GM12878 (cell line): ENCODE measurements around the gene SNPH. TPM values are rescaled to one million over a fixed set of nuclear protein-coding genes. Genes with fewer than 3 reads are reported as not detected.

Experiments used
- ATAC-seq: fragments of 200-7000 bp; cut with Tn5 transposase; 3 replicates; pipeline ENCODE4 v1.9.1; 2020; ENCODE audit warnings: mild to moderate bottlenecking, moderate library complexity
- BruUV-seq: library from RNA; stranded (reverse); fragments of 400-500 nt; replicated peaks from 2 replicates; lab custom pipeline; 2021; lab: Mats Ljungman, UMichigan
- CTCF ChIA-PET: fragments of 300-600 bp; sonication (Branson Sonifier 250); formaldehyde crosslinking; extraction: SDS; loops from one replicate; lab custom pipeline; 2021; ENCODE audit warnings: inconsistent platforms; lab: Yijun Ruan, JAX
- POLR2A ChIA-PET: fragments of 350-600 bp; formaldehyde crosslinking; extraction: SDS; loops from one replicate; lab custom pipeline; 2021; ENCODE audit warnings: inconsistent platforms; lab: Charles Lee
- RAD21 ChIA-PET: fragments of 300-600 bp; sonication (Branson Sonifier 250); formaldehyde crosslinking; loops from one replicate; lab custom pipeline; 2023; ENCODE audit warnings: antibody characterized with exemption; ENCODE audit not compliant: unreplicated experiment; lab: Charles Lee
- SMC1A ChIA-PET: fragments of 300-600 bp; sonication (Branson Sonifier 250); formaldehyde crosslinking; loops from one replicate; lab custom pipeline; 2023; ENCODE audit not compliant: unreplicated experiment, uncharacterized antibody; lab: Charles Lee
- DNase-seq: peaks from one replicate; pipeline ENCODE4 v3.0.0-alpha.2; 2011; ENCODE audit warnings: low read depth, low spot score
- FAIRE-seq: peaks from 3 replicates; lab custom pipeline; 2011; peaks lifted over from hg19 to GRCh38; lab: Jason Lieb, UNC
- H2AFZ ChIP-seq: 2 replicates; pipeline ENCODE4 v1.6.0; 2011; ENCODE audit warnings: low read depth, low read length, control low read depth; ENCODE audit not compliant: control insufficient read depth
- H3K27ac ChIP-seq: 2 replicates; pipeline ENCODE4 v1.5.1; 2011; ENCODE audit warnings: control low read depth; ENCODE audit not compliant: control insufficient read depth, insufficient read depth
- H3K27me3 ChIP-seq, 2 experiments: replicated peaks in 1 of 2; 2 replicates each; pipeline versions ENCODE4 v1.6.0 to v1.6.1; 2011; ENCODE audit warnings: low read length in 1 of 2; ENCODE audit not compliant: control insufficient read depth in 2 of 2, insufficient read depth in 2 of 2
- H3K36me3 ChIP-seq, 2 experiments: 2 replicates each; pipeline ENCODE4 v1.5.1; 2011; ENCODE audit warnings: low read length in 1 of 2; ENCODE audit not compliant: control insufficient read depth in 2 of 2, insufficient read depth in 2 of 2
- H3K4me1 ChIP-seq: 2 replicates; pipeline ENCODE4 v1.6.1; 2011; ENCODE audit warnings: mild to moderate bottlenecking, low read length, moderate library complexity, mixed read lengths; ENCODE audit not compliant: control insufficient read depth, insufficient read depth
- H3K4me2 ChIP-seq: 2 replicates; pipeline ENCODE4 v1.6.0; 2011; ENCODE audit warnings: control low read depth; ENCODE audit not compliant: control insufficient read depth, insufficient read depth
- H3K4me3 ChIP-seq: fragments of 200-600 bp; sonication (generic); 2 replicates; pipeline ENCODE4 v1.5.1; 2016
- H3K79me2 ChIP-seq: 2 replicates; pipeline ENCODE4 v1.6.0; 2011; ENCODE audit warnings: low read length; ENCODE audit not compliant: control insufficient read depth, insufficient read depth
- H3K9ac ChIP-seq: 2 replicates; pipeline ENCODE4 v1.8.0; 2011; ENCODE audit warnings: low read length, control low read depth, mixed read lengths; ENCODE audit not compliant: control insufficient read depth, insufficient read depth
- H3K9me3 ChIP-seq: replicated peaks from 3 replicates; pipeline ENCODE4 v1.5.1; 2011; ENCODE audit warnings: mild to moderate bottlenecking, low read length; ENCODE audit not compliant: control insufficient read depth, insufficient read depth
- H4K20me1 ChIP-seq: 2 replicates; pipeline ENCODE4 v1.6.0; 2011; ENCODE audit not compliant: control insufficient read depth, insufficient read depth
- CBFB ChIP-seq: IDR thresholded peaks from 2 replicates; pipeline ENCODE4 v1.6.1; 2016; ENCODE audit warnings: antibody characterized with exemption, low read depth
- GATAD2B ChIP-seq: fragments of 450-650 bp; conservative IDR thresholded peaks from 2 replicates; pipeline ENCODE4 v1.6.1; 2017; ENCODE audit warnings: low read depth, mild to moderate bottlenecking, moderate library complexity
- LARP7 ChIP-seq: fragments of 450-650 bp; IDR thresholded peaks from 2 replicates; pipeline ENCODE4 v1.6.1; 2017; ENCODE audit warnings: mild to moderate bottlenecking
- MXI1 ChIP-seq: fragments of 150-350 bp; IDR thresholded peaks from 2 replicates; pipeline ENCODE4 v1.6.1; 2011; ENCODE audit warnings: low read depth, mild to moderate bottlenecking, inconsistent platforms, low read length, improper control_type of control experiment
- MYC ChIP-seq: IDR thresholded peaks from 2 replicates; pipeline ENCODE4 v1.6.1; 2011; ENCODE audit warnings: mild to moderate bottlenecking, low read length, moderate library complexity, inconsistent platforms; ENCODE audit not compliant: insufficient read depth, insufficient replicate concordance, insufficient read length, severe bottlenecking
- PML ChIP-seq: IDR thresholded peaks from 2 replicates; pipeline ENCODE4 v1.6.1; 2012; ENCODE audit warnings: low read length, inconsistent platforms
- POU2F2 ChIP-seq: IDR thresholded peaks from 3 replicates; pipeline ENCODE4 v1.6.1; 2011; ENCODE audit warnings: low read depth, mild to moderate bottlenecking, low read length, borderline replicate concordance
- SMC3 ChIP-seq: IDR thresholded peaks from 2 replicates; pipeline ENCODE4 v1.6.1; 2011; ENCODE audit warnings: low read length, improper control_type of control experiment, borderline replicate concordance
- YY1 ChIP-seq: IDR thresholded peaks from 2 replicates; pipeline ENCODE4 v1.6.1; 2011; ENCODE audit warnings: low read depth, mild to moderate bottlenecking, low read length
- WGBS: methylation state at CpG from one replicate; pipeline ENCODE4 v1.1.6; 2016; ENCODE audit warnings: low lambda C conversion rate; ENCODE audit not compliant: insufficient replicate concordance, insufficient coverage; ENCODE audit errors: missing lambda C conversion rate; 5-methylcytosine and 5-hydroxymethylcytosine counted together
- in situ Hi-C: fragments of 300-500 bp; cut with MboI; formaldehyde crosslinking; loops from 9 replicates; pipeline ENCODE4 v1.14.3; 2018; ENCODE audit warnings: mixed read lengths
- intact Hi-C: fragments of 100-400 bp; cut with micrococcal nuclease; formaldehyde crosslinking; loops from one replicate; pipeline ENCODE4 v1.14.2; 2022; ENCODE audit not compliant: unreplicated experiment
- polyA plus RNA-seq, 11 experiments: library from polyadenylated mRNA; depleted of rRNA in 4 of 11; unstranded in 6 of 11; stranded (reverse) in 5 of 11; fragments of >200 nt; fragmentation: Nextera tagmentation in 4 of 11; fragmentation: Illumina TruSeq in 1 of 11; extraction: Ambion mirVana in 4 of 11; extraction: Trizol in 1 of 11; gene quantifications; 1 replicate in 1 of 11; 2 replicates in 10 of 11; pipeline versions ENCODE4 v1.2.1 to v1.2.3, GENCODE V29; 2011 to 2016; ENCODE audit warnings: inconsistent platforms in 2 of 11, missing spikeins in 2 of 11, low read depth in 1 of 11
- total RNA-seq, 4 experiments: library from RNA; depleted of rRNA in 3 of 4; stranded (reverse); fragments of >200 nt in 3 of 4; fragmentation: Illumina TruSeq in 1 of 4; extraction: Trizol in 1 of 4; gene quantifications; 2 replicates each; pipeline versions ENCODE4 v1.2.1 to v1.2.3, GENCODE V29; 2013 to 2021
- TF ChIP-seq, protein P1 (sequence below): fragments of 450-650 bp; IDR thresholded peaks from 2 replicates; pipeline ENCODE4 v1.6.1; 2018; ENCODE audit warnings: borderline replicate concordance, mild to moderate bottlenecking; ENCODE audit not compliant: partially characterized antibody

SNPH gene
- total and polyA plus RNA-seq, 10 of the 15 experiments (the other 5 are each of a cell fraction or from before 2014, with no cell fraction given): 0.02 to 0.45 (median 0.34) TPM; not detected in 2

DNA sequence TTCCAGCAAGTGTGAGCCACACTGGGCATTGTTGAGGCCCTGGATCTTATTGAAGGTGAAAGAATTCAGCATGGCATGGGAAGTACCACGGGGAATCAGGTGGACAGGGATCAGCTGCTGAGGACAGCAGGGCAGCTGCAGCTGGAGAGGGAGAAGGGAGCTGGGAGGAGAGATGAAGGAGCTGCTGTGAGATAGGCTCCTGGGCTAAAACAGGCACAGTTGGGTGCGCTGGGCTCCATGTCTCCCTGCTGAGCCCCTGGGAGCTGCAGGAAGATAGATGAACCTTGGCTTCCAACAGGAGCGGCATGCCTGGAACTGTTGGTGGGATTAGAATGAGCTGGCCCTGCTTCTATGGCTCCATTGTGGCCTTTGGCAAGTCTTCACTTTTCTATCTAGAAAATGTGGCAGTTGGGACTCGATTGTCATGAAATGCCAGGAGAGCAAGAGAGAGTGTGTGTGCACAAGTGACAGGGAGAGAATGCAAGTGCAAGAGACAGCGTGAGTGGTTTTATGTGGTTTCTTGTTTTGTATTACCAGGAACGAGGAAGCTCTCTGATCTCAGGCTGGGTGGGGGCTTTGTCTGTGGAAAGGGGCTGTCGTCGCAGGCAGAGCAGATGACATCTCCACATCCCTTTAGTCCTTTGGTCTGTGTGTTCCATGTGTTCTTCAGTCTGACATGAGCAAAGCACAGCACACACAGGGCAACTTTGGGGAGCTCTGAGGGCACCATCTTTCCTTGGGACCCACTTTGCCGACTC lies 20.4 kb downstream of the SNPH start:
- Histone ChIP-seq H3K79me2 (no peaks in the 10 kb centered on the region), H3K4me2 (no peak overlapping the region), H2AFZ (no peak overlapping the region), H4K20me1 (no peaks in the 10 kb centered on the region), H3K27me3 (peaks cover 0 to 2% of the 10 kb centered on the region in 2 experiments), H3K27ac (no peak overlapping the region), H3K36me3 (no peaks in the 10 kb centered on the region), H3K4me1 (no peaks in the 10 kb centered on the region), H3K9me3 (no peaks in the 10 kb centered on the region), H3K4me3 (no peak overlapping the region), H3K9ac (no peak overlapping the region)
- no peak for ATAC-seq
- CTCF ChIA-PET: interaction anchor here (0.7 kb wide), 1 partner anchor 290 kb away, joined by 3 read pairs; no protein-coding TSS in a partner anchor
- in situ Hi-C loops (no loop called here), intact Hi-C loops (no loop called here)
- no TSS peak for BruUV-seq
- SMC1A ChIA-PET: interaction anchor here (0.6 kb wide), 1 partner anchor 122 kb away, joined by 4 read pairs; no protein-coding TSS in a partner anchor
- no peak for FAIRE-seq
- no peak for DNase-seq
- TF ChIP-seq SMC3: no peak
- no peak for TF ChIP-seq YY1
- TF ChIP-seq LARP7: no peak
- TF ChIP-seq POU2F2: no peak
- no peak for TF ChIP-seq MYC
- TF ChIP-seq, protein P1, sequence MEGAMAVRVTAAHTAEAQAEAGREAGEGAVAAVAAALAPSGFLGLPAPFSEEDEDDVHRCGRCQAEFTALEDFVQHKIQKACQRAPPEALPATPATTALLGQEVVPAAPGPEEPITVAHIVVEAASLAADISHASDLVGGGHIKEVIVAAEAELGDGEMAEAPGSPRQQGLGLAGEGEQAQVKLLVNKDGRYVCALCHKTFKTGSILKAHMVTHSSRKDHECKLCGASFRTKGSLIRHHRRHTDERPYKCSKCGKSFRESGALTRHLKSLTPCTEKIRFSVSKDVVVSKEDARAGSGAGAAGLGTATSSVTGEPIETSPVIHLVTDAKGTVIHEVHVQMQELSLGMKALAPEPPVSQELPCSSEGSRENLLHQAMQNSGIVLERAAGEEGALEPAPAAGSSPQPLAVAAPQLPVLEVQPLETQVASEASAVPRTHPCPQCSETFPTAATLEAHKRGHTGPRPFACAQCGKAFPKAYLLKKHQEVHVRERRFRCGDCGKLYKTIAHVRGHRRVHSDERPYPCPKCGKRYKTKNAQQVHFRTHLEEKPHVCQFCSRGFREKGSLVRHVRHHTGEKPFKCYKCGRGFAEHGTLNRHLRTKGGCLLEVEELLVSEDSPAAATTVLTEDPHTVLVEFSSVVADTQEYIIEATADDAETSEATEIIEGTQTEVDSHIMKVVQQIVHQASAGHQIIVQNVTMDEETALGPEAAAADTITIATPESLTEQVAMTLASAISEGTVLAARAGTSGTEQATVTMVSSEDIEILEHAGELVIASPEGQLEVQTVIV: no peak
- no peak for TF ChIP-seq PML
- TF ChIP-seq CBFB: no peak
- no peak for TF ChIP-seq GATAD2B
- no peak for TF ChIP-seq MXI1
- WGBS: 37% methylated on average over 9 of the region's 9 CpGs
- RAD21 ChIA-PET: interaction anchor here (0.7 kb wide), 1 partner anchor 471 kb away, joined by 3 read pairs; no protein-coding TSS in a partner anchor
- POLR2A ChIA-PET: interaction anchor here (0.6 kb wide), 1 partner anchor 1287 kb away, joined by 3 read pairs; no protein-coding TSS in a partner anchor
